Lower leg skin (tissue), 3 donors: ENCODE measurements around the gene CD19.

Source experiments
- CTCF ChIP-seq, 3 donors: fragments of 450-650 bp; IDR thresholded peaks; one replicate each; pipeline ENCODE4 v1.5.1; 2016; ENCODE audit warnings: antibody characterized with exemption in 3 of 3, mild to moderate bottlenecking in 3 of 3, moderate library complexity in 2 of 3
- POLR2A ChIP-seq, 2 donors: fragments of 450-650 bp; IDR thresholded peaks; one replicate each; pipeline ENCODE4 v1.6.1; 2016 to 2017; ENCODE audit warnings: antibody characterized with exemption in 2 of 2, mild to moderate bottlenecking in 1 of 2, moderate library complexity in 1 of 2

- TF ChIP-seq CTCF (IDR thresholded peaks at IDR 0.05) (no peak), POLR2A (IDR thresholded peaks at IDR 0.05) (no peak)
Measured at GRCh38 chr16:28898266-28898665, 33.5 kb upstream of the CD19 start.
